Panc1 (cell line): ENCODE data around the gene COL23A1. TPM values are rescaled to one million over a fixed set of nuclear protein-coding genes. Genes with fewer than 3 reads are reported as not detected.

ENCODE experiments used
- ATAC-seq: fragments of 200-7000 bp; cut with Tn5 transposase; 2 replicates; pipeline ENCODE4 v1.9.1; 2020; ENCODE audit warnings: mild to moderate bottlenecking, moderate library complexity
- BruUV-seq: library from RNA; stranded (reverse); fragments of 400-500 nt; replicated peaks from 2 replicates; lab custom pipeline; 2021; lab: Mats Ljungman, UMichigan
- CTCF ChIA-PET: fragments of 300-600 bp; sonication (Branson Sonifier 250); formaldehyde crosslinking; loops from one replicate; lab custom pipeline; 2022; ENCODE audit warnings: antibody characterized with exemption; lab: Charles Lee
- POLR2A ChIA-PET: fragments of 300-600 bp; sonication (Branson Sonifier 250); formaldehyde crosslinking; loops from one replicate; lab custom pipeline; 2022; ENCODE audit warnings: antibody characterized with exemption; lab: Charles Lee
- DNase-seq: peaks from one replicate; pipeline ENCODE4 v3.0.0-alpha.2; 2010; ENCODE audit warnings: low read depth, low spot score
- H3K27ac ChIP-seq: 2 replicates; pipeline ENCODE4 v1.5.1; 2011; ENCODE audit warnings: mild to moderate bottlenecking, low read length, inconsistent platforms
- H3K27me3 ChIP-seq: fragments of 200-500 bp; sonication (Bioruptor generic); 2 replicates; pipeline ENCODE4 v1.6.0; 2014; ENCODE audit warnings: low read length, inconsistent platforms; ENCODE audit not compliant: control insufficient read depth, insufficient read depth
- H3K36me3 ChIP-seq: fragments of 200-500 bp; sonication (Bioruptor generic); 2 replicates; pipeline ENCODE4 v1.5.1; 2014; ENCODE audit warnings: inconsistent platforms, mild to moderate bottlenecking, low read length, moderate library complexity; ENCODE audit not compliant: control insufficient read depth, insufficient read depth
- H3K4me1 ChIP-seq: 2 replicates; pipeline ENCODE4 v1.5.1; 2011; ENCODE audit warnings: inconsistent platforms, mild to moderate bottlenecking, low read length, moderate library complexity; ENCODE audit not compliant: control insufficient read depth, insufficient read depth
- H3K4me3 ChIP-seq, 2 experiments: 2 replicates each; pipeline ENCODE4 v1.5.1; 2011 to 2012; ENCODE audit warnings: low read depth in 2 of 2, low read length in 2 of 2, mild to moderate bottlenecking in 2 of 2, inconsistent platforms in 1 of 2, moderate library complexity in 1 of 2
- H3K9me3 ChIP-seq: fragments of 200-500 bp; sonication (Bioruptor generic); 2 replicates; pipeline ENCODE4 v1.5.1; 2014; ENCODE audit warnings: low read depth, mild to moderate bottlenecking, inconsistent platforms, low read length, moderate library complexity; ENCODE audit not compliant: control insufficient read depth, insufficient read depth
- POLR2AphosphoS5 ChIP-seq: IDR thresholded peaks from 2 replicates; pipeline ENCODE4 v1.6.1; 2012; ENCODE audit warnings: mild to moderate bottlenecking, low read depth, low read length, moderate library complexity
- SIN3A ChIP-seq: IDR thresholded peaks from 2 replicates; pipeline ENCODE4 v1.6.1; 2012; ENCODE audit warnings: low read depth, mild to moderate bottlenecking, low read length, moderate library complexity, borderline replicate concordance; ENCODE audit not compliant: insufficient read depth
- TCF7L2 ChIP-seq: IDR thresholded peaks from 2 replicates; pipeline ENCODE4 v1.6.1; 2011; ENCODE audit warnings: mild to moderate bottlenecking, low read depth, low read length, inconsistent platforms
- in situ Hi-C: cut with HindIII; loops from 2 replicates; pipeline ENCODE4 v1.10.0; 2016; ENCODE audit warnings: low sequenced_read_pairs, low pct_unique_long_range_greater_than_20kb
- intact Hi-C: fragments of 100-400 bp; cut with micrococcal nuclease; formaldehyde crosslinking; loops from one replicate; pipeline ENCODE4 v1.10.0; 2022; ENCODE audit not compliant: unreplicated experiment
- total RNA-seq: library from RNA; stranded (reverse); gene quantifications from one replicate; pipeline ENCODE4 v1.2.1, GENCODE V29; 2021; ENCODE audit not compliant: unreplicated experiment
- TF ChIP-seq, protein P1 (sequence below), 2 experiments: IDR thresholded peaks; 2 replicates each; pipeline ENCODE4 v1.6.1; 2011 to 2012; ENCODE audit warnings: low read depth in 2 of 2, control low read depth in 1 of 2, low read length in 1 of 2, mild to moderate bottlenecking in 1 of 2, moderate library complexity in 1 of 2; ENCODE audit not compliant: insufficient read depth in 1 of 2
- TF ChIP-seq, protein P2 (sequence below): fragments of 450-650 bp; IDR thresholded peaks from 2 replicates; pipeline ENCODE4 v1.5.1; 2017; ENCODE audit warnings: mild to moderate bottlenecking

COL23A1 gene
- total RNA-seq, 1 experiment from 2014 or later, result 0.05 TPM

DNA sequence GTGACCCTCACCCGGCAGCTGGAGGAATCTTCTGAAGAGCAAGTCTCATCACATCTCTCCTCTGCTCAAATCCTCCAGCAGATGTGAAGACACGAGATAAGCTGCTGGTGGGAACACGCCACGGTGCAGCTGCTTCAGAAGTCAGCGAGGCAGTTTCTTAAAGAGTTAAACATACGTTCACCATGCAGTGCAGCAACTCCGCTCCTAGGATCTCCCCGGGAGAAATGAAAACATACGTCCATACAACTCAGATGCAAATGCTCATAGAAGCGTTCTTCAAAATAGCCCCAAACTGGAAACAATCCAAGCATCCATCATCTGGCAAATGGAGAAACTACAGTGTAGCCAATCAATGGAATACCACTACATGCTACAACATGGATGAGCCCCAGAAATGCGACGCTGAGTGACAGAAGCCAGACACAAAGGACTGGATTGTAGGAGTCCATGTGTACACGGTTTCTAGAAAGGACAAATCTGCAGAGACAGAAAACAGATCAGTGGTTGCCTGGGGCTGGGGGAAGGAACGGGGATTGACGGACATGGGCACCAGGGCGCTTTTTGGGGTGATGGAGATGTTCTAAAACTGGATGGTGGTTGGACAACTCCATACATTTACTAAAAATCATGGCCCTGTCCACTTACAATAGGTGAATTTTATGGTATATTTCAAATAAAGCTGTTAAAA lies 150.6 kb downstream of the COL23A1 start:
- Histone ChIP-seq H3K36me3 (no peaks in the 10 kb centered on the region), H3K4me3 (no peak overlapping the region), H3K4me1 (no peaks in the 10 kb centered on the region), H3K27me3 (no peaks in the 10 kb centered on the region), H3K27ac (no peak overlapping the region), H3K9me3 (no peaks in the 10 kb centered on the region)
- BruUV-seq, result no TSS peak
- POLR2A ChIA-PET, result no interaction called here
- TF ChIP-seq, protein P1, sequence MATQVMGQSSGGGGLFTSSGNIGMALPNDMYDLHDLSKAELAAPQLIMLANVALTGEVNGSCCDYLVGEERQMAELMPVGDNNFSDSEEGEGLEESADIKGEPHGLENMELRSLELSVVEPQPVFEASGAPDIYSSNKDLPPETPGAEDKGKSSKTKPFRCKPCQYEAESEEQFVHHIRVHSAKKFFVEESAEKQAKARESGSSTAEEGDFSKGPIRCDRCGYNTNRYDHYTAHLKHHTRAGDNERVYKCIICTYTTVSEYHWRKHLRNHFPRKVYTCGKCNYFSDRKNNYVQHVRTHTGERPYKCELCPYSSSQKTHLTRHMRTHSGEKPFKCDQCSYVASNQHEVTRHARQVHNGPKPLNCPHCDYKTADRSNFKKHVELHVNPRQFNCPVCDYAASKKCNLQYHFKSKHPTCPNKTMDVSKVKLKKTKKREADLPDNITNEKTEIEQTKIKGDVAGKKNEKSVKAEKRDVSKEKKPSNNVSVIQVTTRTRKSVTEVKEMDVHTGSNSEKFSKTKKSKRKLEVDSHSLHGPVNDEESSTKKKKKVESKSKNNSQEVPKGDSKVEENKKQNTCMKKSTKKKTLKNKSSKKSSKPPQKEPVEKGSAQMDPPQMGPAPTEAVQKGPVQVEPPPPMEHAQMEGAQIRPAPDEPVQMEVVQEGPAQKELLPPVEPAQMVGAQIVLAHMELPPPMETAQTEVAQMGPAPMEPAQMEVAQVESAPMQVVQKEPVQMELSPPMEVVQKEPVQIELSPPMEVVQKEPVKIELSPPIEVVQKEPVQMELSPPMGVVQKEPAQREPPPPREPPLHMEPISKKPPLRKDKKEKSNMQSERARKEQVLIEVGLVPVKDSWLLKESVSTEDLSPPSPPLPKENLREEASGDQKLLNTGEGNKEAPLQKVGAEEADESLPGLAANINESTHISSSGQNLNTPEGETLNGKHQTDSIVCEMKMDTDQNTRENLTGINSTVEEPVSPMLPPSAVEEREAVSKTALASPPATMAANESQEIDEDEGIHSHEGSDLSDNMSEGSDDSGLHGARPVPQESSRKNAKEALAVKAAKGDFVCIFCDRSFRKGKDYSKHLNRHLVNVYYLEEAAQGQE (IDR thresholded peaks at IDR 0.05; ENCODE audit: insufficient read depth in 1 of 2, low read depth in 2 of 2, low read length in 1 of 2), result no peak
- TF ChIP-seq SIN3A, result no peak
- TF ChIP-seq TCF7L2, result no peak
- no peak for TF ChIP-seq POLR2AphosphoS5
- TF ChIP-seq, protein P2, sequence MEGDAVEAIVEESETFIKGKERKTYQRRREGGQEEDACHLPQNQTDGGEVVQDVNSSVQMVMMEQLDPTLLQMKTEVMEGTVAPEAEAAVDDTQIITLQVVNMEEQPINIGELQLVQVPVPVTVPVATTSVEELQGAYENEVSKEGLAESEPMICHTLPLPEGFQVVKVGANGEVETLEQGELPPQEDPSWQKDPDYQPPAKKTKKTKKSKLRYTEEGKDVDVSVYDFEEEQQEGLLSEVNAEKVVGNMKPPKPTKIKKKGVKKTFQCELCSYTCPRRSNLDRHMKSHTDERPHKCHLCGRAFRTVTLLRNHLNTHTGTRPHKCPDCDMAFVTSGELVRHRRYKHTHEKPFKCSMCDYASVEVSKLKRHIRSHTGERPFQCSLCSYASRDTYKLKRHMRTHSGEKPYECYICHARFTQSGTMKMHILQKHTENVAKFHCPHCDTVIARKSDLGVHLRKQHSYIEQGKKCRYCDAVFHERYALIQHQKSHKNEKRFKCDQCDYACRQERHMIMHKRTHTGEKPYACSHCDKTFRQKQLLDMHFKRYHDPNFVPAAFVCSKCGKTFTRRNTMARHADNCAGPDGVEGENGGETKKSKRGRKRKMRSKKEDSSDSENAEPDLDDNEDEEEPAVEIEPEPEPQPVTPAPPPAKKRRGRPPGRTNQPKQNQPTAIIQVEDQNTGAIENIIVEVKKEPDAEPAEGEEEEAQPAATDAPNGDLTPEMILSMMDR, result no peak
- no peak for ATAC-seq
- no peak for DNase-seq
- CTCF ChIA-PET, result no interaction called here
- in situ Hi-C loops, result no loop called here
- intact Hi-C loops, result no loop called here

DNA sequence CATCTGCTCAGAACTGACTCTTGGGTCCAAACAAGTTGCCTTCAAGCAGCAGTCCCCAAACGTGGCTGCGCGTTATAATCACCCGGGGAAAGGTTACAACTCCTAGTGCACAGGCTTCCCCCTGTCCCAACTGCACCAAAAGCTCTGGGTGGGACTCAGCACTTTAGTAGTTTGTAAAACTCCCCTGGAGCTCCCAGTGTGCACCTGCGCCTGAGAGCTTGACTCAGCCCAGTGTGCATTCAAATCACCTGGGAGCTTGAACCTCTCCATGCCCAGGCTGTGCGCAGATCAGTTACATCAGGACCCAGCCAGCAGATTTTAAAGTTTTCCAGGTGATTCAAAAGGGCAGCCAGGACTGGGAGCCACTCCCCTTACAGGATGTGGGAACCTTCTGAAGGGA lies 151.4 kb downstream of the COL23A1 start:
- intact Hi-C loops (no loop called here), in situ Hi-C loops (no loop called here)
- Histone ChIP-seq H3K9me3 (no peaks in the 10 kb centered on the region), H3K36me3 (no peaks in the 10 kb centered on the region), H3K4me3 (no peak overlapping the region), H3K27me3 (no peaks in the 10 kb centered on the region), H3K27ac (no peak overlapping the region), H3K4me1 (no peaks in the 10 kb centered on the region)
- ChIA-PET POLR2A (no interaction called here), CTCF (no interaction called here)
- ATAC-seq, result no peak
- no peak for TF ChIP-seq SIN3A
- TF ChIP-seq TCF7L2, result no peak
- TF ChIP-seq, protein P2, result no peak
- TF ChIP-seq POLR2AphosphoS5, result no peak
- TF ChIP-seq, protein P1 (IDR thresholded peaks at IDR 0.05; ENCODE audit: insufficient read depth in 1 of 2, low read depth in 2 of 2, low read length in 1 of 2), result no peak
- BruUV-seq, result no TSS peak
- no peak for DNase-seq
